GM12801 (cell line): Measurements from ENCODE around the gene CYTH4.

Experiments
- TF ChIP-seq, protein P1 (sequence below): IDR thresholded peaks from one replicate; pipeline ENCODE4 v1.5.1; 2011; ENCODE audit warnings: control low read depth; ENCODE audit not compliant: insufficient read length; ENCODE audit errors: extremely low read depth

The CYTH4 gene

DNA sequence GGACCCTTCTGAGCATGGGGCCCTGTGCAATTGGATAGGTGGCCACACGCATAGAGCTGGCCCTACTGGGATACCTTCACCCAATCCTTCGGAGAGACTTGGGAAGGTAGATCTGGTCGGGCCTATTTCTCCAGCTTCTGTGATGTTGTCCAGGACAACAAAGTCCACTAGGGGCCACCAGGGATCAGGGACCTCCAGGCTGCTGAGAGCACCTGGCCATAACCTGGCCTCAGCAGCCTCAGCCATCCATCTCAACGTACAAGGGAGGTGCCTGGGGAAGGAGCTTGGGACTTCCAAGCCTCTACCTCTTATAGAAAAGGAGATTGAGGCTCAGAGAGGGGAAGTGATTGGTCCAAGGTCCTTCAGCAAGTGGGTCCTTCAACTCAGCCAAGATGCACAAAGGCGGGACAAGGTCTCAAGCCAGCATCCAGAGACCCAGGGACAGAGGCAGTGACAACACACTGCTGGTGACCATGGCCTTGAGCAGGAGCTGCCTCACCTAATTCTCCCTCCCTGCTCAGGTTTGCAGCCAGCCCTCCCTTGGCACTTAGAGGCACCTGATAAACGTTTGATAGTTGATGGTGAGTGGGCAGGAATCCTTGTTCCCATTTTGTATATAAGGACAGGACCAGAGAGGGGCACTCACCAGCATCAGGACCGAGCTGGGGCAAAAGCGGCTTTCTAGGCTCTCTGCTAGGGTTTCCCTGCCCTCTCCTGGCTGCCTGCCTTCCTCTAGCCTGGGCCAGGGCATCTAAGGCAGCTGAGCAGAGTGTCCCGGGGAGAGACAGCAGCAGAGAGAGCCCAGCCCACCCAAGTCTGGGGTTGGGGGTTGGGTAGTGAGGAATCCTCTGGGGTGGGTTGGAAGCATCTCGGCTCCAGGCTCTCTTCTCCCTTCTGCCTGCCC is 42.7 kb upstream of the CYTH4 start:
- TF ChIP-seq, protein P1, sequence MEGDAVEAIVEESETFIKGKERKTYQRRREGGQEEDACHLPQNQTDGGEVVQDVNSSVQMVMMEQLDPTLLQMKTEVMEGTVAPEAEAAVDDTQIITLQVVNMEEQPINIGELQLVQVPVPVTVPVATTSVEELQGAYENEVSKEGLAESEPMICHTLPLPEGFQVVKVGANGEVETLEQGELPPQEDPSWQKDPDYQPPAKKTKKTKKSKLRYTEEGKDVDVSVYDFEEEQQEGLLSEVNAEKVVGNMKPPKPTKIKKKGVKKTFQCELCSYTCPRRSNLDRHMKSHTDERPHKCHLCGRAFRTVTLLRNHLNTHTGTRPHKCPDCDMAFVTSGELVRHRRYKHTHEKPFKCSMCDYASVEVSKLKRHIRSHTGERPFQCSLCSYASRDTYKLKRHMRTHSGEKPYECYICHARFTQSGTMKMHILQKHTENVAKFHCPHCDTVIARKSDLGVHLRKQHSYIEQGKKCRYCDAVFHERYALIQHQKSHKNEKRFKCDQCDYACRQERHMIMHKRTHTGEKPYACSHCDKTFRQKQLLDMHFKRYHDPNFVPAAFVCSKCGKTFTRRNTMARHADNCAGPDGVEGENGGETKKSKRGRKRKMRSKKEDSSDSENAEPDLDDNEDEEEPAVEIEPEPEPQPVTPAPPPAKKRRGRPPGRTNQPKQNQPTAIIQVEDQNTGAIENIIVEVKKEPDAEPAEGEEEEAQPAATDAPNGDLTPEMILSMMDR = no peak

DNA sequence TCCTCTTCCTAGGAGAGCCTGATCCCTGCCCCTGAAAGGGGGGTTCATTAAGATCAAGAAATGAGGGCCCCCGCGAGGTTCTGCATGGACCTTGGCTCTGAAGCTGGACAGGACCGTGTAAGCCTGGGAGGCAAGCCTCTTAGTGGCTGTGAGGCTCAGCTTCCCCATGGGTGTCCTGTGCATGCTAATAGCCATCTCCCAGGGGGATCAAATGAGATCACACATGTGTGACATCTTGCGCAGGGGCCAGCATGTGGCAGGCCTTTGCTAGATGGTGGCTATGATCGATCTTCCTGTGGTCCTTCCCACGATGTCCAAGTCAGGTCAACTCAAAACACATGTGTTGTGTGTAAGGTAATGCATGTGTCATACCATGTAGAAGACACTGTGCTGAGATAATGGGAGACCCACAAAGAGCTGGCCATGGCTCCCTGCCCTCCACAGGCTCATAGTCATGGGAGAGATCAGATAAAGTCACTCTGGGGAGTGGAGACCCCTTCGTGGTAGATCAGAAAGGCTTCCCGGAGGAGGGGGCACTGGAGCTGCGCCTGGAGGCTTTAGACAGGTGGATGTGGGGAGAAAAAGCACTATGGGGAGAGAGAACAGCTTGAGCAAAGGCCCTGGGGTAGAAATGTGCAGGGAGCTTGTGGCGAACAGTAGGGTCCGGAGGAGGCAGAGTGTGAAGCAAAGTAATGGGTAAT is 41.9 kb upstream of the CYTH4 start:
- TF ChIP-seq, protein P1 = no peak

DNA sequence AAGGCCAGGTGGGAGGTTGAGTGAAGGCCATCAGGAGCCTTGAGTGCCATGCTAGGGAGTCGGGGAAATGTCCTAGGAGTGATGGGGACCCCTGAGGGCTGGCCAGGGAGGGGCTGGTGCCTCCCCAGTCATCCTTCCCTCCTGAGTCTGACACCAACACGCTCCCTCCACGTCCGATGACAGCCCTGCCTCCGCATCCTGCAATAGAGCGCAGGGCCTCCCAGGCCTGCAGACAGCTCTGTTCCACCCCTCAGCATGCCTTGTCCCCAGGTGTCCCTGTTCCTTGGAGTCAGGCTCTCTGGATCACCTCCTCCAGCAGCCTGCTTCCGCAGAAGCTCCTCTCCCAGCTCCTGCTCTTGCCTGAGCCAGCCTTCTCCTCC is 41.4 kb upstream of the CYTH4 start:
- TF ChIP-seq, protein P1 = no peak

DNA sequence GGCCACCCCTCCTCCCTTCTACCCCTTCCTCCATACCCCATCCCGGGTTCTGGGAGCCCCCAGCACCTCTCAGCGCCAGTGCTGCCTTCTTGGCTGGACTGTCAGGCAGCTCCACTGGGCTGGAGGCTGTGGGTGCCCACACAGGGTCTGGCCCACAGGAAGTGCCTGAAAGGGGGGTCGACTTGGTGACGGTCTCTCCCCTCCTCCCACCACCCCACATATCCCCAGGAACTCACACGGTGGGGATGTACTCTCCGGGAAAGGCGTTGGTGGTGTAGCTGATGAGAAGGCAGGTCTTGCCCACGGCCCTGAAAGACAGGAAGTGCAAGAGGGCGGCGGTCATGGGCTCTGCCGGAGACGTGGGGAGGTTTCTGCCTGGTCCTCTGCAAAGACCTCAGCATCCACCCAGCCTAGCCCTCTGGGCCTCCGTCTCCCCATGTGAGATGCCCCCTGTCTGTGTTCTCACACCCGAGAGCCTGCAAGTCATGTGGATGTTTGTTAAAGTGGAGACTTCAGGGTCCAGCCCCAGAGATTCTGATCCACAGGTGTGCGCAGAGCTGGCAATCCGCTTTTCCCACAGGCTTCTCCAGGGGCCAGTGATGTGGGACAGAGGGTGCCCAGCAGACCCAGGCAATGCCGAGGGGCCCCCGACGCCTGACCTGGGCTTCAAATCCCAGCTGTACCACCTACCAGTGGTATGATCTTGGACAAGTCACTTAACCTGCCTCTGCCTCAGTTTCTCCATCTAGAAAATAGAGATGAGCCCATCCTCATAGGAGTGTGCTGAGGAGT is 40.8 kb upstream of the CYTH4 start:
- TF ChIP-seq, protein P1 = no peak

DNA sequence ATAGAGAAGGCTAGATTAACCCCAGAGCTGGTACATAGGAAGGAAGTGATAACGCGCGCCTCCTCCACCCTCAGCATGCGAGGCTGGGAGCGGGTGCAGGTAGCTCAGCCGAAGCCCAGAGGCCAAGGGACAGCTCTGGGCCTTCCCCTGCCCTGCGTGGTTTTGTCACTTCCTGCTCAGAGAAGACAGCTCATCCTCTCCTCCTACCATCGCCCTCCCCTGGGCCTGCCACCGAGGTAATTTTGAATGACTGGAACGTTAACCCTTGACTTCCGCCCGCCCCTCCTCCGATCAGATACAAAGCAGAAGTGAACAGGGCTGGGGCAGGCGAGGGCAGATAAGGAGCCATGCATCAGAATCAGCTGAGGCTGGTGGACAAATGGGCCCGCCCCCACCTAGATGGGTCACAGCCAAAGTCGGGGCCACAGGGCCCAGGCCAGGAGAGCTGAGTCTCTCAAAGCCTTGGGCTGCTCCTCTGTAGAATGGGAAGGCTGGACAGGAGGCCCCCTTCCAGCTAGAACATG is 39.9 kb upstream of the CYTH4 start:
- TF ChIP-seq, protein P1 = no peak

DNA sequence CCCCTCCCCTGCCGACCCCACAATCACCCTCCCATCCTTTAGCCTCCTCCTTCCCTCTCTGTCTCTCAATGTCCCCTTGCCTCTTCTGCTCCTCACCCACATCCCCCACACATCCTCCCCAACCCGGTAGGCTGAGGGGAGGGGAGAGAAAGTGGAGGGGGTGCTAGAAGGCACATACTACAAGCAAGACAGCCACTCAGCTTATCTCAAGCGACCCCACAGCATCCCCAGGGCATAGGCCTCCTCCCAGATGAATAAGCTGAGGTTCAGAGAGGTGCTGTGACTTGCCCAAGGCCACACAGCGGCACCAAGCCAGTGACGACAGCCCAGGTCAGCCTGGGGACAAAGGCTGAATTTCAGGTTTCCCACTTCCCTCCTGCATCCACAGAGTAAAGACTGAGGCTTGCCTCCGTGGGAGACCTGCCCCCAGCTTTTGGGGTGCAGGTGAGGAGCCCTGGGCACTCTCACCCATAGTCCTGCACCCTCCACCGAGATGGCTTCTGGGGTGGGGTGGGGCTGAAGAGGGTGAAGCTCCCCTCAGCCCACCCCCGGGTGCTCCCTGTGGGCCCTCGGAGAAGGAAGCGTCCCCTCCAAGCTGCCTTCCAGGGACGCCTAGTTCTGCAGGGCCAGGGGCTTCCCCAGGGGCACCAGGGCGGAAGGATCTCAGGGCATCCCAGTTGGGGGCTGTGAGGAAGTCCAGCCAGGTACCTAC is 38.8 kb upstream of the CYTH4 start:
- TF ChIP-seq, protein P1 = no peak
